ENCODE measurements around the gene KIF9.
"Not testable (repeated sequence)": the region's sequence is repeated elsewhere in the genome, so short reads cannot be mapped to it uniquely, and the experiment has no call there.

DNA sequence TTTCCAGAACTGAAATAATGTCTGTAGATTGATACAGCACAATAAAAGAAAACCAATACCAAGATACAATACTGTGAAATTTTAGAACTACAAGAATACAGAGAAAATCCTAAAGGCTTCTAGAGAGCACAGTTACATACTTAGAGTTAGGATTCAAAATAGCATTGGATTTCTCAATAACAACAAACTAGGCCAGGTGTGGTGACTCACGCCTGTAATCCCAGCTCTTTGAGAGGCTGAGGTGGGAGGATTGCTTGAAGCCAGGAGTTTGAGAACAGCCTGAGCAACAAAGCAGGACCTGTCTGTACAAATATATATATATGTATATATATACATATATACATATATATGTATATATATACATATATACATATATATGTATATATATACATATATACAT is 33.6 kb upstream of the KIF9 start:
- TF ChIP-seq, protein P1, sequence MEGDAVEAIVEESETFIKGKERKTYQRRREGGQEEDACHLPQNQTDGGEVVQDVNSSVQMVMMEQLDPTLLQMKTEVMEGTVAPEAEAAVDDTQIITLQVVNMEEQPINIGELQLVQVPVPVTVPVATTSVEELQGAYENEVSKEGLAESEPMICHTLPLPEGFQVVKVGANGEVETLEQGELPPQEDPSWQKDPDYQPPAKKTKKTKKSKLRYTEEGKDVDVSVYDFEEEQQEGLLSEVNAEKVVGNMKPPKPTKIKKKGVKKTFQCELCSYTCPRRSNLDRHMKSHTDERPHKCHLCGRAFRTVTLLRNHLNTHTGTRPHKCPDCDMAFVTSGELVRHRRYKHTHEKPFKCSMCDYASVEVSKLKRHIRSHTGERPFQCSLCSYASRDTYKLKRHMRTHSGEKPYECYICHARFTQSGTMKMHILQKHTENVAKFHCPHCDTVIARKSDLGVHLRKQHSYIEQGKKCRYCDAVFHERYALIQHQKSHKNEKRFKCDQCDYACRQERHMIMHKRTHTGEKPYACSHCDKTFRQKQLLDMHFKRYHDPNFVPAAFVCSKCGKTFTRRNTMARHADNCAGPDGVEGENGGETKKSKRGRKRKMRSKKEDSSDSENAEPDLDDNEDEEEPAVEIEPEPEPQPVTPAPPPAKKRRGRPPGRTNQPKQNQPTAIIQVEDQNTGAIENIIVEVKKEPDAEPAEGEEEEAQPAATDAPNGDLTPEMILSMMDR (IDR thresholded peaks at IDR 0.05 in 8 of 11, conservative IDR thresholded peaks at IDR 0.05 in 3 of 11): not testable (repeated sequence)
- TF ChIP-seq POLR2A, POLR2AphosphoS5 (IDR thresholded peaks at IDR 0.05): not testable (repeated sequence)
